Activated CD8-positive, alpha-beta memory T cell treated with anti-CD3 and anti-CD28 coated beads, Interleukin-2, amount 50 U/mL, for 24 hours (primary cell): ENCODE data around the gene SYAP1.
A peak's percentile ranks its signal among the peaks of the same experiment; 100 is the strongest.
"Not testable (repeated sequence)": the region's sequence is repeated elsewhere in the genome, so short reads cannot be mapped to it uniquely, and the experiment has no call there.

Experiments used
- DNase-seq: peaks from one replicate; pipeline ENCODE4 v3.0.0-alpha.2; 2020; ENCODE audit errors: extremely low read depth

SYAP1 gene

GRCh38 chrX:16719334-16720084 is at the start of gene SYAP1:
TSS of gene SYAP1 (plus strand) at chrX:16719612. CDS start at chrX:16719725, 113 bp downstream.
- DNase-seq, result peak; percentile 75

- DNase-seq, result no peak
These were observed 48.4 kb upstream of the SYAP1 start for GRCh38 chrX:16671005-16671404.

DNA sequence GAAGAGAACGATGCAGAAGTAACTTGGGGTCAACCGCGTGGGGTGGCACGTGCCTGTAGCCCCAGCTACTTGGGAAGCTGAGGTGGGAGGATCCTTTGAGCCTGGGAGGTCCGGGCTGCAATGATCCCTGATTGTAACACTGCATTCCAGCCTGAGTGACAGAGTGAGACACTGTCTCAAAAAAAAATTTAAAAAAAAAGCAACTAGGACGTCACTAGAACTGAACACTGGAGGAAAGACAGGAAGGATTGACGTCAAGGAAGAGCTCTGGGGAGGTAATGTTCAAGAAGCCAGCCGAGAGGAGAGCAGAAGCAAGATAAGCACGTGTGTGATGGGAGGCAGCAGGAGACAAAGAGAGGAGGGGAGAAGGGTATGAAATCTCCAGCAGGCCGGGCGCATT is 40.7 kb upstream of the SYAP1 start:
- no peak for DNase-seq

DNA sequence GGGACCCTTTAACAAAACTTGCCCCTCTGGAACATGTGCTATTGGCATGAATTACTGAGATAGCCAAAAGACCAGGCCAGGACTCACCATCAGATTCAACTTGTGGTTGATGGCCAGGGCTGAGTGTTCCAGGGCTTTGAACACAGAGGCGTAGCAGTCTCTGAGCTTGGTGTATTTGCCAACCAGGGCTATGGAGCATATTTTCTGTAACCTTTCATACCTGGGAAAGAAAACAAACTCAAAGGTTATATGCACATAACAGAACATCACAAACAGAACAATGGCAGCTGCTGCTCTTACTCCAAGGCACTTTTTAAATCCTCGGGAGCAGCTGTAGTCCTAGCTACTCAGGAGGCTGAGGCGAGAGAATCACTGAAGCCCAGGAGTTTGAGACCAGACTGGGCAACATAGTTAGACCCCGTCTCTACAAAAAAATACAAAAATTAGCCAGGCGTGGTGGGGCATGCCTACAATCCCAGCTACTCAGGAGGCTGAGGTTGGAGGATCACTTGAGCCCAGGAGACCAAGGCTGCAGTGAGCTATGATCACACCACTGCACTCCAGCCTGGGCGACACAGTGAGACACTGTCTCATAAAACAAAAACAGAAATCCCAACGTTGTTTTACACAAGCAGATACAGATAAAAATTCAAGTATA is 36.3 kb upstream of the SYAP1 start:
- DNase-seq, result no peak

GRCh38 chrX:16687514-16687913 is 31.9 kb upstream of the SYAP1 start:
- DNase-seq, result no peak

DNA sequence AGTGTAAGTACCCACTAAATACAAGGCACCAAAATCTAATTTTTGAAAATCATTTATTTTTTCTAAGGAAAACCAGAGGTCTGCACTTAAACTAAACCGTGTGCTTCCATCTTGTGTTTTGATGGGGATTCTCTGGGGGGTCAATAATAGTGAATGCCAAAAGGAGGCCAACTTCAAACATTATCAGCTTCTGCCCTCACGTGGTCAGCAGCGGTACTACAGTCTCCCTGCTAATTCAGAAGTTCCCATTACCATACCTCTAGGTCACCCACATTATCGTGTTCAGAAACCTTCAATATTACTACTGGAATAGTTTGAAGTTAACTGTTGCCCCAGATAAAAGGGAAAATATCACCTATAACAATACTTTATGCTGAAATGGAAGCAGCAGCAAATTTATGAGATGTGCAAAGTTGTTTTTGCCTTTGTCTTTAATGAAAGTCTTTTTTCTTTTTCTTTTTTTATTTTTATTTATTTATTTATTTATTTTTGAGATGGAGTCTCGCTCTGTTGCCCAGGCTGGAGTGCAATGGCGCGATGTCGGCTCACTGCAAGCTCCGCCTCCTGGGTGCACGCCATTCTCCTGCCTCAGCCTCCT is 24.2 kb upstream of the SYAP1 start:
- DNase-seq, result no peak

GRCh38 chrX:16696956-16697355 is 22.5 kb upstream of the SYAP1 start:
- DNase-seq, result no peak

DNA sequence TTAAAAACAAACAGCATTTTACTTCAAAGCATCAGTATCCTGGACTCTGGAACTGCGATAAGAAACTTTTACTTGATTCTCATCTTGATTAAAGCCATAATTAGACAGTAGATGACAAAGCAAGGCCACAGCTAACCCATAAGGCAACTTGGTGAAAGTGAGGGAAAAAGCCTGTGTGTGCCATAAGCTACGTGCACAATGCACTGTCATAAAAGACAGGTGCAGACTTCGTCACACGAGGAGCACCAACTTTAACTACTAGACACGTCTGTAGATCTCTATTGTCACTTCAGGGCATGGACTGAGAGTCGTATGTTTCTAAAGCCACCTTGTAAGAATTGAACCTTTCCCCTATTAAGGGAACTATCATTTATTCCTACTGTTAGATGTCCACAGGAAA is 20.0 kb upstream of the SYAP1 start:
- DNase-seq, result no peak

DNA sequence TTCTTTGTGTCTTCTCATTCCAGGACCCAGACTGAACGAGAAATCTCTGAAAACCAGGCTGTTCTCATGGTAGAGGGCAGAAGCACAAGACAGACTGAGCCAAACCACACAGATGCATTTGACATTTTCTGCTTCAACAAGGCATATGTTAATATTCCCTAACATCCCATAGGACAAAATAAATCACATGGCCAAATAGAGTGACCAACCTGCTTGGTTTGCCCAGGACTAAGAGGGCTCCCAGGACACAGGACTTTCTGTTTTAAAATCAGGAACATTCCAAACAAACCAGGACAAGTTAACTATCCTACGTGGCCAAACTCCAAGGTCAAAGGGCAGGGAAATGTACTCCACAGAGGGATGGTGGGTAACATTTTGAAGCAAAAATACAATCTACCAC is 18.7 kb upstream of the SYAP1 start:
- no peak for DNase-seq

DNA sequence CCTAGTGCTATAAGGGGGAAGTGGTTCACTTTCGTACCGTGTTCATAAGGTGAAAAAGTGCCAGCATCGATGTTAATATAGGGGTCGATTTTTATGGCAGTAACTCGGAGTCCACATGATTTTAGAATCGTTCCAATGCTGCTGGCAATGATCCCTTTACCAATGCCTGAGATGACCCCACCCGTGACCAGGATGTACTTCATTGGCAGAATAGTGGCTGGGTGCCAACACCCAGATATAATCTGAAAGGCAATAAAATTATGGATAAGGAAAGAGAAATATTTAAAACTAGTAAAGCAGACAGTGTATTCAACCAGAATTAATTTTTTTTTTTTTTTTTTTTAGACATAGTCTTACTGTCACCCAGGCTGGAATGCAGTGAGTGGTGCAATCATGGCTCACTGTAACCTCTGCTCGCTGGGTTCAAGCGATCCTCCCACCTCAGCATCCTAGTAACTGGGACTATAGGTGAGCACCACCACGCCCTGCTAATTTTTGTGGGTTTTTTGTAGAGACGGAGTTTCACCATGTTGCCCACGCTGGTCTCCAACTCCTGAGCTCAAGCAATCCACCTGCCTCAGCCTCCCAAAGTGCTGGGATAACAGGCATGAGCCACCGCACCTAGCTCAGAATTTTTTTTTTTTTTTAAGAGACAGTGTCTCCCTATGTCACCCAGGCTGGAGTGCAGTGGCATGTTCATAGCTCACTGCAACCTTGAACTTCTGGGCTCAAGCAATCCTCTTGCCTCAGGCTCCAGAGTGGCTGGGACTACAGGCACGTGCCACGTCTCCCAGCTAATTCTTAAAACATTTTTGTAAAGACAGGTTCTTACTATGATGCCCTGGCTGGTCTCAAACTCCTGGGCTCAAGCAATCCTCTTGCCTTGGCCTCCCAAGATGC is 16.5 kb upstream of the SYAP1 start:
- no peak for DNase-seq

- DNase-seq, result no peak
These were observed 14.0 kb upstream of the SYAP1 start for GRCh38 chrX:16705370-16705769.

DNA sequence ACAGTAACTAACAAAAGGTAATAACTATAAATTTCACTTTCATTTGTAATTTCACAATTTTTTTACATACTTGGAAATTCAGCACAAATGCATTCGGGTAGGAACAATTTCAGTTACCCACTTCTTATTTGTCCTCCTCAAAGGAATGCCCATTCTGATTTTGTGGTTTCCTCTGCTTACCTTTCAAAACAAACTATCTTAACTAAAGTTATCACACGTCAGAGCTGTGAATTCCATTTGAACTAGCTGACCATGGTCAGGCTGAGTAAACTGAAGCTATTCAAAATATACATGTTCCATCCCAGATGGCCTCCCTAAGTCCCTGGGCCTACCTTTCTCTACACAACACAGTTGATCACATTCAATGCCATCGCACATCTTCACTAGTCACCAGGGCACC is 11.4 kb upstream of the SYAP1 start:
- no peak for DNase-seq

GRCh38 chrX:16711219-16711811 is 8.1 kb upstream of the SYAP1 start:
- DNase-seq, result no peak

- no peak for DNase-seq
These were observed 7.4 kb upstream of the SYAP1 start for GRCh38 chrX:16711893-16712547.

- DNase-seq, result no peak
These were observed 6.8 kb upstream of the SYAP1 start, which contains the start of gene CTPS2 for GRCh38 chrX:16712548-16713155. TSS of gene CTPS2 (minus strand) at chrX:16712669. CDS start at chrX:16702902, 9,767 bp downstream.

DNA sequence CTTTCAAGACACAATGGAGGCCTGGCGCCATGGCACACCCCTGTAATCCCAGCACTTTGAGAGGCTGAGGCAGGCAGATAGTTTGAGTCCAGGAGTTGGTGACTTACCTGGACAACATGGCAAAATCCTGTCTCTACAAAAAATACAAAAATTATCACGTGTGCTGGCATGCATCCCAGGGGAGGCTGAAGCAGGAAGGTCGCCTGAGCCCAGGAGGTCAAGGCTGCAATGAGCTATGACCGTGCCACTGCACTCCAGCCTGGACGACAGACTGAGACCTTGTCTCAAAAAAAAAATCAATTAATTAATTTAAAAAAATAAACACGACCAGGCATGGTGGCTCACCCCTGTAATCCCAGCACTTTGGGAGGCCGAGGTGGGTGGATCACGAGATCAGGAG is 4.9 kb upstream of the SYAP1 start:
- no peak for DNase-seq

DNA sequence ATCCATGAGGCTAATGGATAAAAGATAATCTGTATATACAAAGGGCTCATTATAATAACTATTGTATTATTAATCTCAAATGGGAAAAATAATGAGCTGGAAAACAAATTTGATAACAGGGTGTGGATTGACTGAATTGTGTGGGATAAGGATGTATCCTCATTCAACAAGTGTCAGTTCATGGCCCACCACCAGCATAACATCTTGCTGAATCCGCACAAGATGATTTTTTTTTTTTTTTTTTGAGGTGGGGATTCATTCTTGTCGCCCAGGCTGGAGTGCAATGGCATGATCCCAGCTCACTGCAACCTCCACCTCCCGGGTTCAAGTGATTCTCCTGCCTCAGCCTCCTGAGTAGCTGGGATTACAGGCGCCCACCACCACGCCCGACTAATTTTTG is 3.8 kb upstream of the SYAP1 start:
- DNase-seq, result not testable (repeated sequence)

DNA sequence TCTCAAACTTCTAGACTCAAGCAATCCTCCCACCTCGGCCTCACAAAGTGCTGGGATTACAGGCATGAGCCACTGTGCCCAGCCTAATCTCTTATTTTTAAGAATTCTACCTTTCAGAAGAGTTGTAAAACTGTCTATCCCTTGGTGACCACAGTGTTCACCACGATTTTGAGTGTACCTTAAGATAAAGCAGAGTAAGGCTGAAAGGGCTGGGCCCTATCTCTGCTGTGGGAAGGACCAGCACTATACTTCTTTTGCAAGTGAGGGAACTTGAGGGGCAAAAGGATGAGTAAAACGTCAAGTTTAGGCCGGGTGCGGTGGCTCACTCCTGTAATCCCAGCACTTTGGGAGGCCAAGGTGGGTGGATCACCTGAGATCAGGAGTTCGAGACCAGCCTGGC is 3.0 kb upstream of the SYAP1 start:
- not testable (repeated sequence) for DNase-seq

- no peak for DNase-seq
These were observed 533 bp upstream of the SYAP1 start for GRCh38 chrX:16718824-16719333.

- DNase-seq, result no peak
These were observed 3.1 kb downstream of the SYAP1 start for GRCh38 chrX:16722481-16722880.
